ENCODE data around the gene KDELR3. TPM values are rescaled to one million over a fixed set of nuclear protein-coding genes. Genes with fewer than 3 reads are reported as not detected.

KDELR3 gene
- total and polyA plus RNA-seq, 2 of the 8 experiments (the other 6 are each of a cell fraction or from before 2014, with no cell fraction given), result 7.9 to 13.0 TPM

DNA sequence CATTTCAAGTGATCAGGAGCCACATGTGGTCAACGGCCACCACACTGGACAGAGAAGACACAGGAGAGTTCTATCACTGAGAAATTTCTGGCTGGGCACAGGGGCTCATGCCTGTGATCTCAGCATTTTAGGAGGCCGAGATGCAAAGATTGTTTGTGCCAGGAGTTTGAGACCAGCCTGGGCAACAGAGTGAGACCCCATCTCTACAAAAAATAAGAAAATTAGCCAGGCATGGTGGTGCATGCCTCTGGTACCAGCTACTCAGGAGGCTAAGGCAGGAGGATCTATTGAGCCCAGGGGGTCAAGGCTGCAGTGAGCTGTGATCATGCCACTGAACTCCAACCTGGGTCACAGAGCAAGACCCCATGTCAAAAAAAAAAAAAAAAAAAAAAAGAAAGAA, 39.2 kb upstream of the KDELR3 start:
- H3K36me3 ChIP-seq (ENCODE audit: control insufficient read depth in 2 of 4, insufficient read depth in 4 of 4, low read length in 3 of 4), result no peaks in the 10 kb centered on the region
- no peak overlapping the region for H4K5ac ChIP-seq (ENCODE audit: insufficient read length, low read depth, low read length)
- H2AFZ ChIP-seq (ENCODE audit: low read length), result no peak overlapping the region
- peaks cover 2 to 7% (median 4%) of the 10 kb centered on the region in 4 experiments; a peak in 5 of 7 replicates for H3K4me1 ChIP-seq (replicated peaks in 1 of 4; ENCODE audit: control insufficient read depth in 3 of 4, insufficient read depth in 4 of 4, low read length in 3 of 4)
- no peak for TF ChIP-seq TAF7 (optimal IDR thresholded peaks at IDR 0.05; ENCODE audit: borderline replicate concordance, low read depth, low read length)
- TF ChIP-seq RFX5 (IDR thresholded peaks at IDR 0.05; ENCODE audit: borderline replicate concordance, low read depth, low read length), result no peak
- TF ChIP-seq KDM5A (IDR thresholded peaks at IDR 0.05; ENCODE audit: low read length), result no peak
- TF ChIP-seq EZH2 (IDR thresholded peaks at IDR 0.05; ENCODE audit: low read depth, low read length, severe bottlenecking), result no peak
- TF ChIP-seq TBP (IDR thresholded peaks at IDR 0.05; ENCODE audit: low read depth, low read length), result no peak
- no peak for TF ChIP-seq ATF3 (IDR thresholded peaks at IDR 0.05; ENCODE audit: insufficient read depth, low read depth, low read length)
- H3K79me2 ChIP-seq (ENCODE audit: control insufficient read depth in 1 of 2, insufficient read depth in 2 of 2, low read length in 2 of 2), result no peaks in the 10 kb centered on the region
- H4K8ac ChIP-seq (ENCODE audit: extremely low read depth, insufficient read depth, low read length), result no peak overlapping the region
- H3K9ac ChIP-seq (replicated peaks in 1 of 4; ENCODE audit: extremely low read depth in 1 of 4, low read depth in 3 of 4, low read length in 3 of 4), result no peak overlapping the region
- H2BK12ac ChIP-seq (ENCODE audit: low read depth, low read length), result no peak overlapping the region
- H3K79me1 ChIP-seq (ENCODE audit: low read depth, low read length), result no peaks in the 10 kb centered on the region
- no peak overlapping the region for H2BK120ac ChIP-seq (replicated peaks; ENCODE audit: low read depth, low read length)
- FAIRE-seq, result no peak
- H3K9me3 ChIP-seq (ENCODE audit: insufficient read depth in 2 of 2, low read depth in 1 of 2, low read length in 1 of 2), result no peaks in the 10 kb centered on the region
- H3K14ac ChIP-seq (ENCODE audit: insufficient read length), result no peak overlapping the region
- ChIA-PET POLR2A (ENCODE audit: partially characterized antibody) (interaction anchor here (0.8 kb wide), 1 partner anchor 70 kb away, joined by 3 read pairs; no protein-coding TSS in a partner anchor), CTCF (ENCODE audit: partially characterized antibody) (interaction anchor here (0.6 to 1.1 kb wide), 2 partner anchors 19 to 236 kb away, joined by 4 read pairs; no protein-coding TSS in a partner anchor)
- H3K56ac ChIP-seq (replicated peaks; ENCODE audit: insufficient read length, low read depth, low read length), result no peak overlapping the region
- H3K4me3 ChIP-seq (ENCODE audit: extremely low read depth in 1 of 4, insufficient read depth in 2 of 4, low read depth in 3 of 4, low read length in 4 of 4), result no peak overlapping the region
- H3K18ac ChIP-seq (ENCODE audit: extremely low read depth, low read length), result no peak overlapping the region
- no peak overlapping the region for H2BK5ac ChIP-seq (ENCODE audit: low read depth, low read length)
- no peak overlapping the region for H3K23ac ChIP-seq (ENCODE audit: insufficient read length)
- H2BK15ac ChIP-seq (ENCODE audit: low read length), result no peak overlapping the region
- no peak overlapping the region for H2BK20ac ChIP-seq (ENCODE audit: low read length)
- no peak overlapping the region for H3K4ac ChIP-seq (replicated peaks; ENCODE audit: insufficient read length, low read depth, low read length)
- no peaks in the 10 kb centered on the region for H3K23me2 ChIP-seq (ENCODE audit: low read depth, low read length)
- H3K27me3 ChIP-seq (replicated peaks in 1 of 4; ENCODE audit: control insufficient read depth in 3 of 4, extremely low read depth in 1 of 4, insufficient read depth in 3 of 4, low read length in 3 of 4), result no peaks in the 10 kb centered on the region
- H3K27ac ChIP-seq (ENCODE audit: low read depth, low read length), result no peak overlapping the region
- H4K91ac ChIP-seq (replicated peaks; ENCODE audit: insufficient read length, low read length), result no peak overlapping the region
- no peak for DNase-seq (ENCODE audit: low read depth in 1 of 2, low spot score in 2 of 2)
- 78% methylated on average over 2 of the region's 2 CpGs; no CpG with 5 or more reads in 1 of the 2 experiments for WGBS, 2 experiments (ENCODE audit: extremely low coverage in 1 of 2, insufficient coverage in 1 of 2, insufficient read length in 1 of 2, insufficient replicate concordance in 2 of 2, low coverage in 1 of 2, low lambda C conversion rate in 2 of 2, missing lambda C conversion rate in 1 of 2)
- H4K20me1 ChIP-seq (replicated peaks in 1 of 2; ENCODE audit: control insufficient read depth in 1 of 2, insufficient read depth in 2 of 2, low read length in 2 of 2), result no peaks in the 10 kb centered on the region
- no peak overlapping the region for H3K4me2 ChIP-seq (ENCODE audit: insufficient read depth in 1 of 2, low read depth in 2 of 2, low read length in 2 of 2)
- H2AK5ac ChIP-seq (ENCODE audit: low read depth, low read length), result no peak overlapping the region
